H7 (cell line): ENCODE data around the gene GALNT15. TPM values are rescaled to one million over a fixed set of nuclear protein-coding genes. Genes with fewer than 3 reads are reported as not detected.

Experiments
- DNase-seq: peaks from one replicate; pipeline ENCODE4 v3.0.0; 2012
- H3K27me3 ChIP-seq: 2 replicates; pipeline ENCODE4 v1.6.0; 2011; ENCODE audit warnings: mild to moderate bottlenecking, low read length; ENCODE audit not compliant: control insufficient read depth, insufficient read depth
- H3K36me3 ChIP-seq: replicated peaks from 2 replicates; pipeline ENCODE4 v1.5.1; 2011; ENCODE audit warnings: low read length; ENCODE audit not compliant: control insufficient read depth, insufficient read depth
- H3K4me3 ChIP-seq: 2 replicates; pipeline ENCODE4 v1.5.1; 2011; ENCODE audit warnings: low read depth, mild to moderate bottlenecking, control low read depth, low read length, moderate library complexity; ENCODE audit not compliant: insufficient read depth
- total RNA-seq: library from RNA; depleted of rRNA; stranded (reverse); fragments of >200 nt; shearing (Covaris generic); gene quantifications from 2 replicates; pipeline ENCODE4 v1.2.3, GENCODE V29; 2014; rRNA removed

Gene GALNT15
- total RNA-seq, result 0.67 TPM in 1 of 2 replicates, not detected in the other

- Histone ChIP-seq H3K4me3 (no peak within 1 kb of the TSS), H3K36me3 (no peaks in the 10 kb centered on the region), H3K27me3 (peaks cover 16% of the 10 kb centered on the region; the same call in 1 of the 2 replicates)
- no peak for DNase-seq
These were observed at the start of gene GALNT15 for GRCh38 chr3:16174389-16174788. Gene GALNT15, plus strand, starts transcription at chr3:16174680. Its CDS starts 472 bp downstream, at chr3:16175152.

DNA sequence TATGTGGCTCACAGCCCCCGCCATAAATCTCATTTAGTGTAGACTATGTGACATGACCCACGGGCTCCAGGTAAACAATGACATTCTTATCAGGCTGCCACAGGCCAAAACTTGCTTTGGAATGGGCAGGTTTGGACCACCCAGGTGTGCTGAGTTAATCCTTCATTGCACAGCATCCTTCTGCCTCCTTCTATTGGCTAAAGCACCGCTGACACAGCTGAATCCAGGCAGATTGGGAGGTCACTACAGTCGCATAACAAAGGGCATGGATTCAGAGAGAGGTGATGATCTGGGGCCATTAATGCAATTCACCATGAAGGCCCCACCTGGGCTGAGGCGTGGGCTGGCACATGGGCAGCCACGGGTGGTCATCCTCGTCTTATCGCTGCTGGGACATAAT, 47.8 kb upstream of the GALNT15 start:
- no peak for DNase-seq
- Histone ChIP-seq H3K36me3 (no peaks in the 10 kb centered on the region), H3K4me3 (no peak overlapping the region), H3K27me3 (no peaks in the 10 kb centered on the region; the same call in 1 of the 2 replicates)

- DNase-seq, result no peak
- Histone ChIP-seq H3K4me3 (no peak overlapping the region), H3K27me3 (no peaks in the 10 kb centered on the region; the same call in 1 of the 2 replicates), H3K36me3 (no peaks in the 10 kb centered on the region)
These were observed 47.2 kb upstream of the GALNT15 start for GRCh38 chr3:16127249-16127648.

DNA sequence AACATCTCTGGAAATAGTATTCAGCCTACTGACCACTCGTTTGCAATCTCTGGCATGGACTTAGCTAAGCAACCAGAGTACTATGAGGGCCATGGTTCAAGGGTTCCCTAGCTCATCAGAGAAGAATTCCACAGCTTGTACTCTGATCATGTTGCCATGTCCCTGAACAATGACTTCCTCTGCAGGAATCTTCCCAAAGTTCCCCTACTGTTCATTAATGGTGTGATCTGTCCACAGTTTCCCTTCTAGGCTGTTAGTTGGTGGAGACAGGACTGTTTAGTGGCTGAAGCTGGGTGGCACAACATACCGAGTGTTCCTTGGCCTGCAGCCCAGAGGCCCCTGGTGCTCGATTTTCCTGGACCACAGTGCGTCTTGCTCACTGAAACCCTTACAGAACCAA, 44.4 kb upstream of the GALNT15 start:
- H3K4me3 ChIP-seq, result no peak overlapping the region
- no peaks in the 10 kb centered on the region; the same call in 1 of the 2 replicates for H3K27me3 ChIP-seq
- no peaks in the 10 kb centered on the region for H3K36me3 ChIP-seq
- DNase-seq, result no peak

GRCh38 chr3:16132190-16132589, 42.3 kb upstream of the GALNT15 start:
- peak; percentile 62 for DNase-seq
- H3K36me3 ChIP-seq, result no peaks in the 10 kb centered on the region
- H3K27me3 ChIP-seq, result peaks cover 3% of the 10 kb centered on the region; the same call in 1 of the 2 replicates
- H3K4me3 ChIP-seq, result no peak overlapping the region

GRCh38 chr3:16132928-16133327, 41.6 kb upstream of the GALNT15 start:
- H3K27me3 ChIP-seq, result peaks cover 6% of the 10 kb centered on the region; the same call in 1 of the 2 replicates
- H3K36me3 ChIP-seq, result no peaks in the 10 kb centered on the region
- DNase-seq, result no peak
- no peak overlapping the region for H3K4me3 ChIP-seq

GRCh38 chr3:16134173-16134928, 40.1 kb upstream of the GALNT15 start:
- no peak for DNase-seq
- Histone ChIP-seq H3K4me3 (no peak overlapping the region), H3K27me3 (peaks cover 7% of the 10 kb centered on the region; the same call in 1 of the 2 replicates), H3K36me3 (no peaks in the 10 kb centered on the region)

- no peak for DNase-seq
- H3K27me3 ChIP-seq, result peaks cover 15% of the 10 kb centered on the region; the same call in 1 of the 2 replicates
These were observed 38.4 kb upstream of the GALNT15 start for GRCh38 chr3:16136055-16136454.

DNA sequence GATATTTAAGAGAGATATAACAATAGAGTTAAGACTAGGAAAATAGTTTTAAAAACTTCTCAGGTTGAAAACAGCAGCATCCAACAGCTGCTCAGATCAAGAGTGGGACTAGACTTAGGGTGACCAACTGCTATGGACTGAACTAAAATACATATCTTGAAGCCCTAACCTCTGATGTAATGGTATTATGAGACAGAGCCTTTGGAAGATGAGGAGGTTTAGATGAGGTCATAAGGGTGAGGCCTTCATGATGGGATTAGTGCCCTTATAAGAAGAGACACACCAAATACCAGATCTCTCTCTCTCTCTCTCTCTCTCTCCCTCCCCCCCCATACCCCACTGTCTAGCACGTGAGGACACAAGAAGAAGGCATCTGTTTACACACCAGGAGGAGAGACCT, 37.4 kb upstream of the GALNT15 start:
- DNase-seq, result no peak
- no peaks in the 10 kb centered on the region for H3K36me3 ChIP-seq
- H3K27me3 ChIP-seq, result peaks cover 23% of the 10 kb centered on the region; the same call in 1 of the 2 replicates
- H3K4me3 ChIP-seq, result no peak overlapping the region

More at GRCh38 chr3:16136055-16136454, 38.4 kb upstream of the GALNT15 start:
- no peak overlapping the region for H3K4me3 ChIP-seq
- no peaks in the 10 kb centered on the region for H3K36me3 ChIP-seq

DNA sequence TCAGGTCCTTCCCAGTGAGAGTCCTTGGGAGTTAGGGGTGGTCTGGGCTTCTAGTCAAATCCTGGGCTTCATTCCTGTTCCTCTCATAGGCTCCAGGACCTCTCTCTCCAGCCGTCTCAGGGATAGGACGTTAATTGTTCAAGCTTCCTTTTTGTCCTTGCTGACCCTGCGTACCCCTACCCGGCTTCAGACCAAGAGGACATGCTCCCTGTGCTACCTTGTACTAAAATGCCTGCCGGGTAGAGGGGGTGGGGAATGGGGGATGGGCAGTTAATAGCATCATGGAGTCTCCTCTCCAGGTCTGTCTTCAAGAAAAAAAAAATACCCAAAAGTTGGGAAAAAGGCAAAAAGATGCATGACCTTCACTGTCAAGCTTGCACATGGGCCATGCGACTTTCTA, 36.5 kb upstream of the GALNT15 start:
- Histone ChIP-seq H3K36me3 (no peaks in the 10 kb centered on the region), H3K4me3 (no peak overlapping the region), H3K27me3 (peaks cover 32% of the 10 kb centered on the region; the same call in 1 of the 2 replicates)
- DNase-seq, result no peak

DNA sequence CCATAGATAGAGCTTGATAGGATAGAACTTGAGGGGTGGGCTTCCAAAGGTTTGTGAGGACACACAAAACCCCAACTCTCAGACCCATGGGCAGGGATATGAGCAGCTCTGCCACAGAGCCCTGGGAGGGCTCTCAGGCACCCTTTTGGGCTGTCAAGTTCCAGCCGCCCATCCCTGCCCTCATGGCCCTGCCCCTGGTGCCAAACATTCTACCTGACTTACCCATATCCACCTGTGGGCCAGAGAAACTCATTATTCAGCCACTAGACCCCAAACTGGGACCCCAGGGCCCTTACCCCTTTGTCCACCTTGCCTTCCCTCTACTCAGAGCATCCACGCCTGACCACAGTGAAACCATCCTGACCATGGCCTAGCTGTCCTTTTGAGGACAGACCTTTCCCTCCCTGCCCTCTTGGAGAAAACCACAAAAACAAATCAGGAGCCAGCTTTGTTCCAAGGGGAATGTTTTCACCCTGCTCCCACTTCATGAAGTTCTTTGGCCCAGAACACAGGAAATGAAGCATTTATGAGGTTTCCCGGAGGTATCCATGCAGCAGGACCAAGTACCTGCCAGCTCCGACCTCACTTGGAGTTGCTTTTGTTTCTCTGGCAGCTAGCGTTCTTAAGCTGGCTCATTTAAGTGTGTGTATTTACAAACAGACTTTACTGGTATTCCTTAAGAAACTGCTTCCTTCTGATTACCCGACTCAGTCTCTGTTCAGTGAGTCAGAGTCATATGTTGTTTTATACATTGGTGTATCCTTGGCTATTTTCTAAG, 34.2 kb upstream of the GALNT15 start:
- Histone ChIP-seq H3K36me3 (no peaks in the 10 kb centered on the region), H3K27me3 (peaks cover 44% of the 10 kb centered on the region; the same call in 1 of the 2 replicates), H3K4me3 (no peak overlapping the region)
- no peak for DNase-seq

DNA sequence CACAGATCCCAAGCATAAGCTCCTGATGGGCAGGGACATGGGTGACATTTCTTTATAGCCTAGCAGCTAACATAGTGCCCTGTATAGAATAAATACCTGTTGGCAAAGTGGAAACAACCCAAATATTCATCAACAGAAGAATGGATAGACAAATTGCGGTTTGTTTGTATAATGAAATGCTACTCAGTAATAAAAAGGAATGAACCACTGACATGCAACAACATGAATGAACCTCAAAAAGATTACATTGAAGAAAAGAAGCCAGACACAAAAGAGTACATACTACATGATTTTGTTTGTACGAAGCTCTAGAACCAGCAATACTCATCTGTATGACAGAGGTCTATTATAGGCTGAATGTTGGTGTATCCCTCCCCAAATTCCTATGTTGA, 33.6 kb upstream of the GALNT15 start:
- Histone ChIP-seq H3K4me3 (no peak overlapping the region), H3K27me3 (peaks cover 49% of the 10 kb centered on the region; the same call in 1 of the 2 replicates), H3K36me3 (no peaks in the 10 kb centered on the region)
- DNase-seq, result no peak

DNA sequence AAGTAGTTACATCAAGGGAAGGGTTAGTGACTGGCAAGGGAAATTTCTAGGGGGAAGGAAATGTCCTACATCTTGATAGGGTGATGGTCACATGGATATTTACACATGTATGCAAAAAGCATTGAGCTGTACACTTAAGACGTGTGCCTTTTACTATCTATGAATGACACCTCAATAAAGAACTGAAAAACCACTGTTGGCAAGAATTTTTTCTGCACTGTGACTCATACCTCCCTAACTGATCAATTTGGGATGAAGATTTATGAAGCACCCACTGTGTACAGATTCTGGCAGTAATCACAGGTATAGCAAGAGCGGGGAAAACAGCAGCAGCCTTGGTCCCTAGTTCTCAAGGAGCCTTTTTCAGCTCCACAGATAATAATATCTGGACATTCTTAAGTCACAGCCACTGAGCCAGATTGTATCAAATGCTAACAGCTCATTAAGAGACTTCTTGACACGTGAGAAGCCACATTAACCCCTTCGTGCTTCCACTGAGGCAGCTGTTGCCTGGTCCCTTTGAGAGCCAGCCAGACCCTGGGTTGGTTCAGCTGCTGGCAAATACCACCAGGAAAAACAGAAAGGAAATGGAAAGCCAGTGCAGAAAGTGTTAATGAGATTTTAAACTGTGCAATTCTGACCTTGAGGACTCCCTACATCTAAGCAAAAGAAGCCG, 32.0 kb upstream of the GALNT15 start:
- no peaks in the 10 kb centered on the region for H3K36me3 ChIP-seq
- no peak overlapping the region for H3K4me3 ChIP-seq
- DNase-seq, result no peak
- H3K27me3 ChIP-seq, result peaks cover 59% of the 10 kb centered on the region; the same call in 1 of the 2 replicates

GRCh38 chr3:16143861-16144447, 30.5 kb upstream of the GALNT15 start:
- Histone ChIP-seq H3K27me3 (peaks cover 65% of the 10 kb centered on the region; the same call in 1 of the 2 replicates), H3K4me3 (no peak overlapping the region), H3K36me3 (no peaks in the 10 kb centered on the region)
- no peak for DNase-seq
